Measurements from ENCODE around the gene GMDS. TPM values are rescaled to one million over a fixed set of nuclear protein-coding genes. Genes with fewer than 3 reads are reported as not detected.

Gene GMDS
- total RNA-seq, 1 experiment from 2014 or later, result 27.6 TPM

GRCh38 chr6:1766654-1767053 is 478.8 kb downstream of the GMDS start:
- Mint-ChIP-seq H3K27ac (no peak overlapping the region), H3K36me3 (ENCODE audit: insufficient read depth in 1 of 3, low read depth in 3 of 3) (no peaks in the 10 kb centered on the region), H3K4me1 (peaks cover 5 to 6% of the 10 kb centered on the region in 2 experiments; a peak in 3 of 4 replicates), H3K27me3 (ENCODE audit: low read depth) (no peaks in the 10 kb centered on the region), H3K4me3 (no peak overlapping the region), H3K9me3 (no peaks in the 10 kb centered on the region)
- Histone ChIP-seq H3K27ac (ENCODE audit: insufficient read length, low read depth, low read length) (no peak overlapping the region), H3K56ac (ENCODE audit: insufficient read length, low read depth, low read length) (no peak overlapping the region), H2BK20ac (ENCODE audit: low read depth, low read length, poor library complexity, severe bottlenecking) (no peak overlapping the region), H2BK15ac (ENCODE audit: low read depth, low read length) (no peak overlapping the region), H4K20me1 (ENCODE audit: control insufficient read depth, insufficient read depth, insufficient read length) (no peaks in the 10 kb centered on the region), H2BK12ac (ENCODE audit: insufficient read length, low read depth, low read length) (no peak overlapping the region), H3K79me1 (ENCODE audit: insufficient read depth, low read depth, low read length, poor library complexity, severe bottlenecking) (no peaks in the 10 kb centered on the region), H3K23me2 (ENCODE audit: insufficient read length, low read depth, low read length, poor library complexity, severe bottlenecking) (no peaks in the 10 kb centered on the region), H3K79me2 (ENCODE audit: insufficient read depth, low read length) (no peaks in the 10 kb centered on the region), H3K18ac (ENCODE audit: insufficient read length, low read depth, low read length) (no peak overlapping the region), H4K8ac (replicated peaks; ENCODE audit: insufficient read length, low read depth, low read length) (no peak overlapping the region), H3K9ac (ENCODE audit: extremely low read depth, insufficient read length, low read length) (no peak overlapping the region), H2BK5ac (ENCODE audit: insufficient read length, low read length) (no peak overlapping the region), H4K5ac (ENCODE audit: insufficient read length, low read depth, low read length) (no peak overlapping the region), H4K91ac (ENCODE audit: insufficient read length, low read depth, low read length) (no peak overlapping the region), H3K4me1 (ENCODE audit: insufficient read depth, low read length) (no peaks in the 10 kb centered on the region), H3K9me3 (ENCODE audit: control insufficient read depth, low read depth, low read length) (no peaks in the 10 kb centered on the region), H3K23ac (ENCODE audit: insufficient read length, low read depth, low read length) (no peak overlapping the region), H3K4ac (ENCODE audit: low read depth, low read length) (no peak overlapping the region), H2AK5ac (ENCODE audit: insufficient read length, low read length) (no peak overlapping the region), H3T11ph (ENCODE audit: low read length) (no peak overlapping the region), H3K4me2 (ENCODE audit: insufficient read depth, insufficient read length, low read length) (no peak overlapping the region), H3K14ac (ENCODE audit: insufficient read depth, low read length) (no peak overlapping the region), H2BK120ac (ENCODE audit: low read depth, low read length, poor library complexity, severe bottlenecking) (no peak overlapping the region), H3K27me3 (ENCODE audit: insufficient read depth, low read length) (no peaks in the 10 kb centered on the region), H2AFZ (ENCODE audit: low read length) (no peak overlapping the region)
- DNase-seq, result no peak
- no CpG with 5 or more reads among the region's 8 CpGs for WGBS (ENCODE audit: extremely low coverage, insufficient read length, low lambda C conversion rate)
- TF ChIP-seq CTCF (conservative IDR thresholded peaks at IDR 0.05), result no peak
